HG02642 (cell line): ENCODE data around the gene RPGR.

Experiments
- ATAC-seq: cut with Tn5 transposase; IDR thresholded peaks from one replicate; pipeline ENCODE4 v1.9.1; 2021; ENCODE audit warnings: mild to moderate bottlenecking; ENCODE audit not compliant: unreplicated experiment, poor library complexity

RPGR gene, protein sequence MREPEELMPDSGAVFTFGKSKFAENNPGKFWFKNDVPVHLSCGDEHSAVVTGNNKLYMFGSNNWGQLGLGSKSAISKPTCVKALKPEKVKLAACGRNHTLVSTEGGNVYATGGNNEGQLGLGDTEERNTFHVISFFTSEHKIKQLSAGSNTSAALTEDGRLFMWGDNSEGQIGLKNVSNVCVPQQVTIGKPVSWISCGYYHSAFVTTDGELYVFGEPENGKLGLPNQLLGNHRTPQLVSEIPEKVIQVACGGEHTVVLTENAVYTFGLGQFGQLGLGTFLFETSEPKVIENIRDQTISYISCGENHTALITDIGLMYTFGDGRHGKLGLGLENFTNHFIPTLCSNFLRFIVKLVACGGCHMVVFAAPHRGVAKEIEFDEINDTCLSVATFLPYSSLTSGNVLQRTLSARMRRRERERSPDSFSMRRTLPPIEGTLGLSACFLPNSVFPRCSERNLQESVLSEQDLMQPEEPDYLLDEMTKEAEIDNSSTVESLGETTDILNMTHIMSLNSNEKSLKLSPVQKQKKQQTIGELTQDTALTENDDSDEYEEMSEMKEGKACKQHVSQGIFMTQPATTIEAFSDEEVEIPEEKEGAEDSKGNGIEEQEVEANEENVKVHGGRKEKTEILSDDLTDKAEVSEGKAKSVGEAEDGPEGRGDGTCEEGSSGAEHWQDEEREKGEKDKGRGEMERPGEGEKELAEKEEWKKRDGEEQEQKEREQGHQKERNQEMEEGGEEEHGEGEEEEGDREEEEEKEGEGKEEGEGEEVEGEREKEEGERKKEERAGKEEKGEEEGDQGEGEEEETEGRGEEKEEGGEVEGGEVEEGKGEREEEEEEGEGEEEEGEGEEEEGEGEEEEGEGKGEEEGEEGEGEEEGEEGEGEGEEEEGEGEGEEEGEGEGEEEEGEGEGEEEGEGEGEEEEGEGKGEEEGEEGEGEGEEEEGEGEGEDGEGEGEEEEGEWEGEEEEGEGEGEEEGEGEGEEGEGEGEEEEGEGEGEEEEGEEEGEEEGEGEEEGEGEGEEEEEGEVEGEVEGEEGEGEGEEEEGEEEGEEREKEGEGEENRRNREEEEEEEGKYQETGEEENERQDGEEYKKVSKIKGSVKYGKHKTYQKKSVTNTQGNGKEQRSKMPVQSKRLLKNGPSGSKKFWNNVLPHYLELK

DNA sequence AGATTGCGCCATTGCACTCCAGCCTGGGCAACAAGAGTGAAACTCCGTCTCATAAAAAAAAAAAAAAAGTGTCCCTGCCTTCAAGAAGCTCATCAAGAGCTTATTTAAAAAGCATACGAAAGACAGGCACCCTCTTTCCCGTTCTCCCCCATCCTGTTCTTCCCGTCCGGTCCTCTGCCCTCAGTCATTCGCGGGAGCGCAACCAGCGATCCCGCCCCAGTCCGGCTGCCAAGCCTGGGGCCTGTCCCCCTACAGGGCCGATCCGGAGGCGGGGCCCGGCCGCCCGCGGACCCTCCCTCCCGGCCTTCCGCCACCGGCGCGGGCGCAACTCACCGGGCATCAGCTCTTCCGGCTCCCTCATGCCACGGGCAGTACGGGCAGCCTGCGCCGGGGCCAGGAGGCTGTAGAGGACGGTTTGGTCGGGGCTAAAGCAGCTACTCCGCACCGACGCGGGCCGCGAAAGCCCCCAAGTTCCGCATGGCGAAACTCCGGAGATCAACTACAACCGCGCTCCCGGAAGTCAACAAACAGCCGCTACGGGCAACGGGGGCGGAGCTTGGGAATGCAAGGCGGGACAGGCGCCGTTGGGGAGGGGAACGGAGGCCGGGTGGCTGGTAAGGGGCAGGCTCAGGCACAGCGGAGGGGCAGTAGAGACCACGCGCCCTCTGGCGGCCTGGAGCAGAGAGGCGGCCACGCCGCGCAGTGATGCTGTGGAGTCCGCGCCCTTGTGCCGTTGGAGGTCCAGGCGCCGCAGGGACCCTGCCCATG is at the start of gene RPGR:
Gene RPGR (minus strand): TSS at position 503 of the 768 bp plus-strand sequence. CDS start 142 bp downstream, at position 361.
- ATAC-seq: peak; percentile 97

DNA sequence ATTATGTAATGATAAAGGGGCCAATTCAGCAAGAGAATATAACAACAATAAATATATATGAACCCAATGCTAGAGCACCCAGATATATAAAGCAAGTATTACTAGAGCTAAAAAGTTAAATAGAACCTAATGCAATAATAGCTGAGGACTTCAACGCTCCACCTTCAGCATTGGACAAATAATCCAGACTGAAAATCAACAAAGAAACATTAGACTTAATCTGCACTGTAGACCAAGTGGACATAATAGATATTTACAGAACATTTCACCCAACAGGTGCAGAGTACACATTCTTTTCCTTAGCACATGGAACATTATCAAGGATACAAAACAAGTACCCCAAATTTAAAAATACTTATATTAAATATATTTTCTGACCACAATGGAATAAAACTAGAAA is 49.4 kb upstream of the RPGR start:
- ATAC-seq: no peak

DNA sequence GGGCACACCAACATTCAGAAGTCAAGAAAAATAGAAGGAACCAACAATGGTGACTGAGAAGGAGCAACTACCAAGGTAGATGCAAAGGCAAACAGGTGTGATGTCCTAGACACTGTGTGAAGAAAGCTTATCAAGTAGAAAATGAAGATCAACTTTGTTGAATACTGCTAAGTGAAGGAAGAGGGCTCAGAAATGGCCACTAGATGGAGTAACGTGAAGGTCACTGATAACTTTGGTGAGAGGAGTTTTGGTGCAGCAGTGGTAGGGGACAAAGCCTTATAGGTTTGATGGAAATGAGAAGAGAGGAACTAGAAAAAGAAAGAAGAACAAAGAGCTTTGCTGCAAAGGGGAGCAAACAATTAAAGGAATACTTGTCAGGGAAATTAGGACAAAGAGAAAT is 48.6 kb upstream of the RPGR start:
- ATAC-seq: no peak

DNA sequence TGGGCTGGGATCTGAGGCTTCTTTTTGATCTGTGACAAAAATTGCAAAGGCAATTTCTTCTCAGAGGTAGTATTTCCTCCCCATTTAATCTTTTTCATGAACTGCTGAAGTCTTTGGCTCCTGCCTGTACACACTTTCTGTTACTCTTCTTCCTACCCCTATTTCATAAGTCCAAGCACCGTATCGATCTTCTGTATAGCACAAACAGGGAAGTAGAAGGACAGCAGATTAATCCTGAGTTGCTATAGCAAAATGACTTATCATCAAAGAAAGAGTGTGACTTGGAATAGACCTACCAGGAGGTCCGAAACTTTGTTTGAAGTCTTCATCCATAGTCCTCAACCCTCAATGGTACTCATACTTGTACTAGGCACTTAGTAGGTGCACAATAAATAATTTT is 47.1 kb upstream of the RPGR start:
- no peak for ATAC-seq

DNA sequence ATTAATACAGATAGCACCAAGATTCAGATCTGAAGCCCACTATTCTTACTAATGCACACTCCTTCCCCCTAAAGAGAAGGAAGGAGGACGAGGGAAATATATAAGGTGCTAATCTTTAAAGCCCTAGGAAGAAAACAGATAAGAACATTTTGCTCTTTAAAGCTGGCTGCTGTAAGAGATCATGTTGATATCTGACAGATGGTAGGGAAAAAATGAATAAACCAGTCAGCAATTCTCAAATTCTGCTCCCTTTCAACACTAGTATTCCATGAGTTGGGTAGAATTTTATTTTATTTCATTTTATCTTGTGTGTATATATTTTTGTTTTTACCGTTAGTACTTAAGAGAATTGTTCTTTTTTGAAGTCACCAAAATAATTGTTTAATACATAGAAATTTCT is 44.3 kb upstream of the RPGR start:
- ATAC-seq: no peak

DNA sequence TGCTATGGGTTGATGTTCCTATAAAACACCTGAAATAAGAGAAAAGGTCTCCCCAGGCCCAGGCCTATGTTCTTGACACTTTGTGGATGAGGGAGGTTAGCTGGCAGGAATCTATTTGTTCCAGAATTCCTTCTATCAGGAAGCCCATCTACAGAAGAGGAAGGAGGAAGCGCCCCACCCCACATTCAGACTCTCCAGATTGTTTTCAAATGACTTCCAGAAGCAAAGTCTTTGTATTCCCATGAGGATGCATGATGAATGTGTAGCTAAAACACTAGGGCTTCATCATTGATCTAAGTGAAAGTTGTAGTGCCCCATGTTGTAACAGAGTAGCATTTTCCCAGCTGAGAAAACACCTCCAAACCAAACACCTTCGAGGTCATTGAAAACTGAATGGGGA is 41.5 kb upstream of the RPGR start:
- ATAC-seq: no peak

DNA sequence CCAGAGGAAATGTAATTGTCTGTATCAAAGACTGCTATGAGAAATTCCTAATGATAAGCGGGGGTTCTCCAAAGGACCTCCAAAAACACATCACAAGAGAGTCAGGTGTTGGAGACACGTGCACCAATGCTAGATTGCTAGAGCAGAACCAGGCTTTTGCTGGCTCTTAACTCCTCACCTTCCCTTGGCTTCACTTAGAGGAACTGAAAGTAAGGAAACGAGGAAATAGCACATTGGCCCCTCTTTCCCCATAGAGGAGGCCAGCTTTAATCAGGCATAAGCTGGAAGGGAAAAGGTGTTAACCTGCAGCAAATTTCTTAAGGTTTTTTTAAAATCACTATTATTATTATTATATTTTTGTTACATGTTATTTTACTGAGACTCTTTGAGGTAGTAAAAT is 38.6 kb upstream of the RPGR start:
- ATAC-seq: no peak

DNA sequence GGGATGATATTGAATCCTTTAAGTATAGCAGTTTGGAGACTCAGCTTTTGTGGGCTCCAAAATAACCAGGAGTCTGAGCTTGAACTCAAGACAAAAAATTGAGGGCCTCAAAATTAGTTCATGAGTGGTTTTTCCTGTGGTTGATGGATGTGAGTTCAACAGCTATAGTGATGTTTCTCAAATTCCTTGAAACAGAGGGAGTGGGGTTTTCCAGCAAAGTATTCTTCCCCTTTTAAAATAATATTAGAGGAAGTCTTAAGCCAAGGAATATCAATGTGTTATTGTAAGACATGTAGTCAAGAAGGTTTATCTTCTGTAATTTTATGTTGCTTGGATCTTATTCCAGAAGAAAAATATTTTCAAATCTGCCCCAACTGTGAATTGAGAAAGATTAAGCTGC is 35.7 kb upstream of the RPGR start:
- no peak for ATAC-seq

DNA sequence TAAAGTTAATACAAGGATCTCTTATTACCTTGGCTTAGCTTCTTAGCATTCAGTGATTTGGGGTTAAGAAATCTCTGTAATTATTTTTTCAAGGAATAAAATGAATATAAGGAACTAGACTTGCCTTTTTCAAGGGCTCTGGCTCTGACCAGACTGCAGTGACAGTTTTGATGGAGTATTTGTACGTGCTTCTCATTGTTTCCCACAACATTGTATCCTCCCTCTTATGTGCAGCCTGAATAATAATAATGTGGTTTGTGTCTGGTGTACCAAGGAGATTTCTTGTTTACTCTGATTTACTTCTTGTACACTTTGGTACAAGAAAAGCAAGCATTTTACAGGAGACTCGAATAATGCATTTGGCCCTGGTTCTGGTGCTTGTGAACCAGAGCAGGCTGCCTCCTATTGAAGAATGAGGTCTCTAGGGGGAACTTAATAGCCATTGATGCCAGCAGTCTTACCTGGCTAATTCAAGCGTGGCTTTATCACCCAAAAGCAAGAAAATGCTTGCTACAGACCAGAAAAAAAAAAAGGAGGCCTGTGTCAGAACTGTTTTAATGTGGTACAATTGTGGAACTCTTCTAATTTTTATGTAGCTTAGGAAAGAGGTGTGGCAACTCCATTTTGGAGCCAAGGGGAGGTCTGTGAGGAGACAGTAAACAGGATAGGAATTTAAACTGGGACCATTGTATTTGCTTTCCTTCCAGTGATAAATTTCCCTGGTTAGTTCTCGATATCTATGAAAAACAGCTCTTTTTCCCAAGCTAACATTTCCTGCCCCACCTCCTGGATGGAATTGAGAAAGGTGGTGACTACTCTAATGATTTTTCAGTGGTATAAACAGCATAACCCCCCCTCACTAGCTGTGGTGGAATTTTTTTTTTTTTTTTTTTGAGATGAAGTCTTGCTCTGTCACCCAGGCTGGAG is 30.7 kb upstream of the RPGR start:
- no peak for ATAC-seq

DNA sequence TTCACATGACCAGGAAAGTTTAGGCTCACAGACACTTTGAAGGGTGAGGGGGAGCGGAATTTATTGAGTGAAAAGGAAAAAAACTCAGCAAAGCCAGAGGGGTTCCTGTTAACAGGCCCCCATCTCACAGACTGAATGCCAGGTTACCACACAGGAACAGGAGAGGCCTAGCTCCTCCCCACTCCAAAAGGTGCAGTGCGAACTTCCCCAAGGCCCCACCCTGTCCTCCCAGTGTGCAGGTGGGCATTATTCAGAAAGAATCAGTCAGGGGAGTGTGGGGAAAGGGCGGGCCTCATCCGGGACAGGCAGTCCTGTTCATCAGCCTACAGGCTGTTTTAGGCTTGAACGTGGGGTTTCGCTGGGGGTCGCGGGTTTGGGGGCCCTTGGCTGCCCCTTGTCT is 29.1 kb upstream of the RPGR start:
- ATAC-seq: no peak

DNA sequence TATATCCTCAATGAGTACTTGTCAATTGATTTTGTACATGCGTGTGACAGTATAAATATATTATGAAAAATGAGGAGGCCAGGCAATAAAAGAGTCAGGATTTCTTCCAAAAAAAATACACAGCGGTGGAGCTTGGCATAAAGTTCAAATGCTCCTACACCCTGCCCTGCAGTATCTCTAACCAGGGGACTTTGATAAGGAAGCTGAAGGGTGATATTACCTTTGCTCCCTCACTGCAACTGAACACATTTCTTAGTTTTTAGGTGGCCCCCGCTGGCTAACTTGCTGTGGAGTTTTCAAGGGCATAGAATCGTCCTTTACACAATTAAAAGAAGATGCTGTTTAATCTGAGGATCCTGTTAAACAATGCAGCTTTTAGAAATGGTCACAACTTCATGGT is 25.1 kb upstream of the RPGR start, which contains the start of gene OTC:
Gene OTC (plus strand): TSS at position 243 of the 400 bp plus-strand sequence. CDS start 93 bp downstream, at position 336.
- ATAC-seq: no peak

DNA sequence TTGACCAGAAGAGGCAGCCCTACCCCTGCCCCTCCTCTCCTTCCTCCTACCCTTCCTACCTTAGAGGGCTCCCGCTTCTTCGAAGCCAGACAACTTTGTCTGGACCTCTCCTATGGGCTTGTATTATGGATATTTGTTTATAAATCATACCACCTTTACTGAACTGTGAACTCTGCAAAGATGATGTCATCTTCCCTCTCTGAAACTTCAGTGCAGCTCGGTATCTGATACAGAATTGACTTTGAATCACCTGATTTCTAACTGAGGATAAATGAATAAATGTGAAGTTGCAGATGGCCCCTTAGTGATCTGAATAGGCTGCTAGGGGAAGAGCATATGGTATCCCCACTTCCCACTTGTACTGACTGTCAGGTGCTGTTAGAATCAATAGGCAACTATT is 24.0 kb upstream of the RPGR start:
- ATAC-seq: no peak

DNA sequence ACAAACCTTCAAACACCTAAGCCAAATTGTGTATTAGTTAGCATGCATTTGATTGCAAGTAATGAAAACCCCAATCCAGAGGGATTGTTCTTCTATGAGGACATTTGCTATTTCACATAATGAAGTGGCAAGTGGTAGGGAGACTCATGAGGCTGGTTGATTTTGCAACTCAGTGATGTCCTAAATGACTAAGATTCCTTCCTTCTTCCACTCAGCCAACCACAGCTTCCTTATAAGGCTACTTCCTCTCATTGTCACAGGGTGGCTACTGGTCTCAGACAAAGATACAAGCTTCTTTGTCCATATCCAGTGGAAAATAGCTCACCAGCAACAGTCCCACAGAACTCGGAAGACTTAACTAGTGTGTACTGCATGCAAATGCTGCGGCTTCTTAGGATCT is 19.8 kb upstream of the RPGR start:
- ATAC-seq: no peak

DNA sequence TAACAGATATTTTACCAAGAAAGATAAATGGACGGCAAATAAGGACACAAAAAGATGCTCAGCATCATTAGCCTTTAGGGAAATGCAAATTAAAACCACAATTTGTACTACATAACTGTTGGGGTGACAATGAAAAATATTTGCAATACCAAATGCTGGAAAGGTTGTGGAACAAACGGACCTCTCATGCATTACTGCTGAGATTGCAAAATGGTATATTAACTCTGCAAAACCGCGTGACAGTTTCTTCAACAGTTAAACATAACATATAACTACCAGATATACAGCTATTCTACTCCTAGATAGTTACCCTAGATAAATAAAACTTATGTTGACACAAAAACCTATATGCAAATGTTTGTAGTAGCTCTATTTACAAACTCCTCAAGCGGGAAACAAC is 18.8 kb upstream of the RPGR start:
- no peak for ATAC-seq

DNA sequence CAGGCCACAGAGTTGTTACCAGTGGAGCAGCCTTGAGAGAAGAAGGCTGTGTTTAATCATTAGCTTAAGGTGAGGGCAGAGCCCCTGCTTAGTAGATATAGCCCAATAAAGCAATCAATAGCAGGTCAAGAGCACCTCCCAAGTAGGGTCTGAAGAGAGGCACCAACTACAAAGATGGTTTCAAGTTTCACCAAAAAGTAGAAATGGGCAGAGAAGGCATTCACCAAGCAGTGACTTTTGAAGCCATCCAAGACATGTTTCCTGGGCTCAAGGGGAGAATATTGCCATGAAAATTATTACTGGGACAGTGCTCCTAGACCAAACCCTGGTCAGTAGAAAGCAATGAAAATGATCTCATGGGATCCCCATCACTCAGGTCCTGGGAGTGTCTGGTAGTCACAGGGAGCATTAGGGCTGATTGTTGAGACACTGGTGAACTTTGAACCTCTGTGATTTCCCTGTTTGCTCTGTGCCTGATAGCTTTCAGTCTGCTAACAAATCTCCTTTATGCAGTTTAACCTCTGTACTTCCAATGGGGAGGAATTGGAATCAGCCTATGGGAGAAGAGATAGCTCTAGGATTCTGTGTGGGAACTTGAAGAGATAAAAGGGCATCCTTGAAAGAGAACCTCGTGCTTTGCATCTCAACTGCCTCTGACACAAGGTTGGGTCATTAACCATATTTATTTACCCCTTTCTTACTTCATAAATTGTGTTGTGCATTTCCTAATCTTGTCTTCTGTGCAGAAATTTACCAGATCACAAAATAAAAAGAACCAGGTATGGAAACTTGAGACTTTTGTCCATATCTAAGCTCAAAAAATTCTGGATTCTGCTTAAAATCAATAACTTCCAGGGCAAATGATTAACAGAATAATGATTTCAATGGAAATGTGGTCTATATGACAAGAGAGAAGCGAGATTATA is 15.8 kb upstream of the RPGR start:
- no peak for ATAC-seq

DNA sequence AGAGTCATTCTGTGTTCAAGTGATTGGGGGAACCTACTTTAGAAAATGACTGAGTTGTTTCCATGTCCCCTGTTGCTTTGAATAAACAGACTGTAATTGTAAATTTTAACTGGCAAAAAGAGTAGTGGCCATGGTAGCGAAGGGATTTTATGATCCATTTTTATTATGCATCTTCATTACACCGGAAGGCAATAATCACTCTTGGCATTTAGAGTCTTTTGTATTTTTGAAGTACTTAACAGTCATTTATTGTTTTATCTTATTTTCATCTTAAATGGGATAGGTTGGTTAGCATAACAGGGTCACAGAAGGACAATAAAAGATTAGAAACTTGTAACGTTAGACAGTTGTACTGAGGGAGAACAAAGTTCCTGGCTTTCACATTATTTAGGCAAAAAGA is 14.1 kb upstream of the RPGR start:
- ATAC-seq: no peak

DNA sequence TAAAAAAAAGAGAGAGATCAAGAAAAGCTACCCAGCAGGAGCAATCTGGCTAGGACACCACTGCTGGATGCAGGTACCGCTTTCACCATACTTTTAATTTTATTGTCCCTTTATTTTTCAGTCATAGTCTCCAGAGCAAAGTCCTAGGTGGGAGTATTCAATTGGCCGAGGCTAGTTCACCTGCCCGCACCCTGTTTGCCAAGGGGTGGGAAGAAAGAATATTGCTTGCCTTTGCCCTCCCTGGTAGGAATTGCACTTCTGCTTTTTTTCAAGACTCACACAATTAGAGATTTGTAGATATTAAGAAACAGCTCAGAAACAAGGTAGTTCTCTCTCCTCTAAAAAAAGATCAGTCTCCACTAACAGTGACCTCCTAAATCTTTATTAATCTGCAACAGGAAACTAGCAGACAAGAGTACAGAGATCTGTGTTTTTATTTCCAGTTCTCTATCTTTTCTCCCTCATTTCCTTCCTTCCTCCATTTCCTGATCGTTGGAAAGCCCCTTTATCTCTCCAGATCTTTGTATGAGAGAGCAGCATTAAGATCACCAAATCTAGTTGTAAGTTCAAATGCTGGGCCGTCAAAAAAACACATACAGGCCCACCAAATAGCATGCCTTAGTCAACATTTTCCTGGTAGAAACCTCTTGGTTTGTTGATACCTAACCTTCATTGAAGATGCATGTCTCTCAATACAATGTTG is 9.4 kb upstream of the RPGR start:
- no peak for ATAC-seq
